NCI-H1694 (cell line): ENCODE results near the gene FOXP1.

ENCODE experiments used
- DNase-seq: peaks from one replicate; lab custom pipeline; 2025; lab: John Stamatoyannopoulos, UW

Gene FOXP1

GRCh38 chr3:71077070-71077469 lies 506.5 kb downstream of the FOXP1 start:
- DNase-seq = no peak

- no peak for DNase-seq
Observed at GRCh38 chr3:71076361-71077002, 507.0 kb downstream of the FOXP1 start.

- DNase-seq = no peak
Observed at GRCh38 chr3:71075494-71075893, 508.0 kb downstream of the FOXP1 start.

GRCh38 chr3:71074423-71074822 lies 509.1 kb downstream of the FOXP1 start:
- no peak for DNase-seq

GRCh38 chr3:71072986-71073385 lies 510.5 kb downstream of the FOXP1 start:
- no peak for DNase-seq

GRCh38 chr3:71072287-71072686 lies 511.2 kb downstream of the FOXP1 start:
- DNase-seq = no peak

- no peak for DNase-seq
Observed at GRCh38 chr3:71070497-71071463, 512.7 kb downstream of the FOXP1 start.

GRCh38 chr3:71069797-71070196 lies 513.7 kb downstream of the FOXP1 start:
- DNase-seq = peak; percentile 23

- no peak for DNase-seq
Observed at GRCh38 chr3:71067977-71068654, 515.4 kb downstream of the FOXP1 start.

- no peak for DNase-seq
Observed at GRCh38 chr3:71066849-71067261, 516.7 kb downstream of the FOXP1 start.

GRCh38 chr3:71066356-71066755 lies 517.2 kb downstream of the FOXP1 start:
- no peak for DNase-seq

- no peak for DNase-seq
Observed at GRCh38 chr3:71065764-71066013, 517.8 kb downstream of the FOXP1 start.

GRCh38 chr3:71064956-71065763 lies 518.4 kb downstream of the FOXP1 start:
- no peak for DNase-seq

GRCh38 chr3:71064291-71064955 lies 519.1 kb downstream of the FOXP1 start:
- no peak for DNase-seq

GRCh38 chr3:71063773-71064290 lies 519.7 kb downstream of the FOXP1 start:
- no peak for DNase-seq

GRCh38 chr3:71062952-71063772 lies 520.4 kb downstream of the FOXP1 start:
- no peak for DNase-seq

- DNase-seq = no peak
Observed at GRCh38 chr3:71062037-71062932, 521.2 kb downstream of the FOXP1 start.

- no peak for DNase-seq
Observed at GRCh38 chr3:71061581-71061980, 521.9 kb downstream of the FOXP1 start.

- DNase-seq = no peak
Observed at GRCh38 chr3:71061037-71061436, 522.5 kb downstream of the FOXP1 start.
